ENCODE data around the gene NT5C.

NT5C gene

GRCh38 chr17:75116737-75117136 lies 14.8 kb downstream of the NT5C start:
- intact Hi-C loops (cut with DNase I; ENCODE audit: low total_unique reads): loop anchor here (2.0 to 10.0 kb wide), 2 partner anchors 58 to 88 kb away; partner anchors contain the start of gene NUP85
- Histone ChIP-seq H3K36me3 (peaks cover 0 to 20% (median 0%) of the 10 kb centered on the region in 3 donors), H3K27me3 (no peaks in the 10 kb centered on the region), H3K4me3 (no peak overlapping the region), H3K4me1 (peaks cover 0 to 23% (median 9%) of the 10 kb centered on the region in 4 donors), H3K9me3 (no peaks in the 10 kb centered on the region), H3K27ac (no peak overlapping the region)
- TF ChIP-seq CTCF (IDR thresholded peaks at IDR 0.05): no peak
- DNase-seq: no peak

GRCh38 chr17:75115555-75115954 lies 16.0 kb downstream of the NT5C start:
- Histone ChIP-seq H3K4me3 (no peak overlapping the region), H3K9me3 (no peaks in the 10 kb centered on the region), H3K4me1 (peaks cover 0 to 34% (median 16%) of the 10 kb centered on the region in 4 donors), H3K27ac (no peak overlapping the region), H3K36me3 (peaks cover 0 to 12% (median 0%) of the 10 kb centered on the region in 3 donors), H3K27me3 (no peaks in the 10 kb centered on the region)
- no peak for DNase-seq
- TF ChIP-seq CTCF (IDR thresholded peaks at IDR 0.05): no peak
- intact Hi-C loops (cut with DNase I; ENCODE audit: low total_unique reads): loop anchor here (10.0 kb wide), 1 partner anchor 89 kb away; the partner anchor contains the start of gene NUP85

GRCh38 chr17:75114552-75115314 lies 16.8 kb downstream of the NT5C start:
- Histone ChIP-seq H3K4me3 (peak overlapping the region; percentile 50 to 62), H3K4me1 (peaks cover 0 to 37% (median 18%) of the 10 kb centered on the region in 4 donors), H3K36me3 (peaks cover 0 to 10% (median 0%) of the 10 kb centered on the region in 3 donors), H3K27ac (peak overlapping the region; percentile 78 to 81), H3K27me3 (no peaks in the 10 kb centered on the region), H3K9me3 (no peaks in the 10 kb centered on the region)
- no peak for DNase-seq
- intact Hi-C loops (cut with DNase I; ENCODE audit: low total_unique reads): loop anchor here (10.0 kb wide), 1 partner anchor 90 kb away; the partner anchor contains the start of gene NUP85
- TF ChIP-seq CTCF (IDR thresholded peaks at IDR 0.05): no peak

GRCh38 chr17:75113798-75114551 lies 17.6 kb downstream of the NT5C start:
- peaks cover 0 to 8% (median 0%) of the 10 kb centered on the region in 3 donors for H3K36me3 ChIP-seq
- H3K9me3 ChIP-seq: no peaks in the 10 kb centered on the region
- peak overlapping the region; percentile 50 to 62 for H3K4me3 ChIP-seq
- peak overlapping the region; percentile 78 to 81 for H3K27ac ChIP-seq
- DNase-seq: peak; percentile 92 to 93
- TF ChIP-seq CTCF (IDR thresholded peaks at IDR 0.05): peak; percentile 89 to 95
- intact Hi-C loops (cut with DNase I; ENCODE audit: low total_unique reads): loop anchor here (10.0 kb wide), 1 partner anchor 91 kb away; the partner anchor contains the start of gene NUP85
- peaks cover 0 to 3% of the 10 kb centered on the region in 2 donors for H3K27me3 ChIP-seq
- peaks cover 0 to 44% (median 23%) of the 10 kb centered on the region in 4 donors for H3K4me1 ChIP-seq

- H3K27me3 ChIP-seq: peaks cover 0 to 9% of the 10 kb centered on the region in 2 donors
- DNase-seq: no peak
- H3K9me3 ChIP-seq: no peaks in the 10 kb centered on the region
- no peak overlapping the region for H3K4me3 ChIP-seq
- no peak overlapping the region for H3K27ac ChIP-seq
- no peak for TF ChIP-seq CTCF (IDR thresholded peaks at IDR 0.05)
- H3K36me3 ChIP-seq: no peaks in the 10 kb centered on the region
- H3K4me1 ChIP-seq: peaks cover 0 to 45% (median 24%) of the 10 kb centered on the region in 4 donors
- intact Hi-C loops (cut with DNase I; ENCODE audit: low total_unique reads): loop anchor here (10.0 kb wide), 1 partner anchor 93 kb away; the partner anchor contains the start of gene NUP85
These were observed 19.7 kb downstream of the NT5C start for GRCh38 chr17:75111777-75112335.
